K562 treated with DMSO at 1 percent for 24 hours (cell line): Measurements from ENCODE around the gene RCC1. TPM values are rescaled to one million over a fixed set of nuclear protein-coding genes. Genes with fewer than 3 reads are reported as not detected.

Source experiments
- total RNA-seq: library from RNA; unstranded; fragments of 300-600 nt; gene quantifications from 2 replicates; pipeline ENCODE4 v1.2.3, GENCODE V29; 2022; ENCODE audit warnings: low read depth; ENCODE audit not compliant: insufficient read depth

RCC1 gene
- 226 and 229 TPM in 2 replicates for total RNA-seq

GRCh38 chr1:28505406-28506187 is at the start of gene RCC1:
Gene RCC1 (plus strand): TSS chr1:28506043. CDS start chr1:28529867, 23,824 bp downstream.

GRCh38 chr1:28552758-28553663 is 47.2 kb downstream of the RCC1 start, which contains the start of gene TRNAU1AP:
Gene TRNAU1AP (plus strand): TSS chr1:28553085. CDS start chr1:28553111, 26 bp downstream.

Other genes starting within 250 kb of the RCC1 start
- 199 and 211 TPM in 2 replicates for gene SESN2, start 246.5 kb upstream of the RCC1 start, total RNA-seq
- gene MED18, start 177.0 kb upstream of the RCC1 start, total RNA-seq: 31.4 and 35.0 TPM in 2 replicates
- gene PHACTR4, start 136.3 kb upstream of the RCC1 start, total RNA-seq: 25.3 and 27.5 TPM in 2 replicates
- 34.3 and 36.4 TPM in 2 replicates for gene TRNAU1AP, start 47.0 kb downstream of the RCC1 start, total RNA-seq
- gene RAB42, start 86.2 kb downstream of the RCC1 start, total RNA-seq: 0.49 and 2.0 TPM in 2 replicates
- 49.8 and 54.3 TPM in 2 replicates for gene TAF12, start 137.0 kb downstream of the RCC1 start, total RNA-seq
- gene RNU11, start 142.6 kb downstream of the RCC1 start, total RNA-seq: not detected in 2 replicates
- gene GMEB1, start 162.7 kb downstream of the RCC1 start, total RNA-seq: 11.0 and 11.5 TPM in 2 replicates
- gene YTHDF2, start 230.9 kb downstream of the RCC1 start, total RNA-seq: 62.3 and 66.8 TPM in 2 replicates